8988T (cell line): ENCODE measurements around the gene DRICH1.
"Not testable (repeated sequence)": the region's sequence is repeated elsewhere in the genome, so short reads cannot be mapped to it uniquely, and the experiment has no call there.

Experiments used
- DNase-seq: peaks from one replicate; pipeline ENCODE4 v3.0.0; 2011

DRICH1 gene

DNA sequence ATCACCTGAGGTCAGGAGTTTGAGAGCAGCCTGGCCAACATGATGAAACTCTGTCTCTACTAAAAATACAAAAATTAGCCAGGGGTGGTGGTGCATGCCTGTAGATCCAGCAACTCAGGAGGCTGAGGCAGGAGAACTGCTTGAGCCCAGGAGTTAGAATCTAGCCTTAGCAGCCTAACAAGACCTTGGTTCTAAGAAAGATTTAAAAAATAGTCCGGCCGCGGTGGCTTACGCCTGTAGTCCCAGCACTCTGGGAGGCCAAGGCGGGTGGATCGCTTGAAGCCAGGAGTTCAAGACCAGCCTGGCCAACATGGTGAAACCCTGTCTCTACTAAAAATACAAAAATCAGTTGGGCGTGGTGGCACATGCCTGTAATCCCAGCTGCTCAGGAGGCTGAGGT, 14.4 kb upstream of the DRICH1 start:
- not testable (repeated sequence) for DNase-seq

DNA sequence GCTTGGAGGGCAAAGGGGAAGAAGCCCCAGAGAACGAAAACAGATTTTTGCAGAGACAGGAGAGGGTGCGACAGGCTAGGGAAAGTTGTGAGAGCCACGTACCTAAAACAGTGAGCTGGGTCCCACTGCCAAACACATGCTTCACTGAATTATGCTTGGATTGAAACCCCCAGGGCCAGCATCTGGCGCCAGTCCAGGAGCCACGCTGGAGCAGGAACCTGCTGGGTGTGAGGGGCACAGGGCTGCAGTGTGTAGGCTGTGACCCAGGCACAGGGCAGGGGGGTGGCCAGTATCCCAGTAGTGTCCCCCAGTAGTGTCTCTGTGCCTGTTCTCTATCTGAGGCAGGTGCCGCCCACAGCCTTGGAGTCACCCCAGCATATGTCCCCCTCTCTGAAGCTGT, 8.1 kb upstream of the DRICH1 start:
- not testable (repeated sequence) for DNase-seq

DNA sequence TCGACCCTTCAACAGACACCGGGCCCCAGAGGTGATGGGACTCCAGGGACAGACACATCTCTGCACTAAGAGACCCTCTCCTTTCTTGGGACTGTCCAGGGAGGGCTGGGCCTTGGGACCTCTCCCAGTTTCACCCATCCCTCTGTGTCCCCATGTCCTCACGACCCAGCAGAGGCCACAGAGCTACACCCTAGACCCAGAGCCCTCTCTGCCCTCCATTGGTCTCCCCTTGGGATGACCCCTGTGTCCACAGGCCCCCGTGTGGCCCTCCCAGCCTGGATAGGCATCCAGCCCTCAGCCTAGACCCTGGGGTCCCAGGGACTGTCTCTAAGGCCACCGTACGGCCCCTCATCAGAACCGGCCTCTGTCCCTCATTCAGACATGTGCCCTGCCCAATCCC, 7.5 kb upstream of the DRICH1 start:
- no peak for DNase-seq

DNA sequence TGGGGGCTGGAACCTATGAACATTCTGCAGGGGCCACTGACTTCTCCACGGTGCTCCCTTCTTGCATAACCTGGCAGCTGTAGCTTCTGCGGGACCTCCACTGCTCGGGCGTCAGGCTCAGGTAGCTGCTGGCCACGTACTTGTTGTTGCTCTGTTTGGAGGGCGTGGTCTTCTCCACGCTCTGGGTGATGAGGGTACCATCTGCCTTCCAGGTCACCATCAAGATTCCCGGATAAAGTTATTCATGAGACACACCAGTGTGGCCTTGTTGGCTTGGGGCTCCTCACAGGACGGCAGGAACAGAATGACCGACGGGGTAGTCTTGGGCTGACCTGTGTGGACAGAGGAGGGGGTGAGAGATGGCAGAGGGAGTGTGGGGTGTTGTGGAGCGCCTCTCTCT, 6.5 kb upstream of the DRICH1 start:
- no peak for DNase-seq

DNA sequence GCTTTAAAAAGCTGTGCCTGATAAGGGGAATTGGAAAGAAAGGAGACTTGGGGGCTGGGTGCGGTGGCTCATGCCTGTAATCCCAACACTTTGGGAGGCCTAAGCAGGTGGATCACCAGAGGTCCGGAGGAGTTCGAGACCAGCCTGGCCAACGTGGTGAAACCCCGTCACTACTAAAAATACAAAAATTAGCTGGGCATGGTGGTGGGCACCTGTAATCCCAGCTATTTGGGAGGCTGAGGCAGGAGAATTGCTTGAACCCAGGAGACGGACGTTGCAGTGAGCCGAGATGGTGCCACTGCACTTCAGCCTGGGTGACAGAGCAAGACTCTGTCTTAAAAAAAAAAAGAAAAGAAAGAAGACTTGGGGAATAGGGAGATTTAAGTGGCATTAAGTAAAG, 3.2 kb upstream of the DRICH1 start:
- not testable (repeated sequence) for DNase-seq

DNA sequence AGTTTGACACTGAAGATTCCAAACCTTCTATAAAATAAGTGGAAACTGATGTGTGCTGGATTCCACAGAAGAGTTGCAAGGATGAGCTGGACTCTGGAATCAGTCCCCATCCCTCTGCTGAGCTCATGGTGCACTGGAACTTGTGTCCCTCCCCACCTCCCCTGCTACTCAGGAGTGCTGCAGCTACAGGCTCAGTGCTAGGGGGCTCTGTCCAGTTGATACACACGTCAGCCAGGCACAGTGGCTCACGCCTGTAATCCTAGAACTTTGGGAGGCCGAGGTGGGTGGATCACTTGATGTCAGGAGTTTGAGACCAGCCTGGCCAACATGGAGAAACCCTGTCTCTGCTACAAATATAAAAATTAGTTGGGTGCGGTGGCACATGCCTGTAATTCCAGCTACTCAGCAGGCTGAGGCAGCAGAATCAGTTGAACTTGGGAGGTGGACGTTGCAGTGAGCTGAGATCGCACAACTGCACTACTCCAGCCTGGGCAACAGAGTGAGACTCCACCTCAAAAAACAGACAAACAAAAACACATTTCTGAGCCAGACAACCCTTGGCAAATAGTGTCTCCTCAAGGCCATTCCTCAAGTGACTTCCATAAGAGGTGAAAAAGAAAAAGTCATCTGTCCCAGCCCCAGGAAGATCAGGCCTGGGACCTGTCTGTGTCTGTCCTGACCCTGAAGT, 3.9 kb downstream of the DRICH1 start:
- not testable (repeated sequence) for DNase-seq

DNA sequence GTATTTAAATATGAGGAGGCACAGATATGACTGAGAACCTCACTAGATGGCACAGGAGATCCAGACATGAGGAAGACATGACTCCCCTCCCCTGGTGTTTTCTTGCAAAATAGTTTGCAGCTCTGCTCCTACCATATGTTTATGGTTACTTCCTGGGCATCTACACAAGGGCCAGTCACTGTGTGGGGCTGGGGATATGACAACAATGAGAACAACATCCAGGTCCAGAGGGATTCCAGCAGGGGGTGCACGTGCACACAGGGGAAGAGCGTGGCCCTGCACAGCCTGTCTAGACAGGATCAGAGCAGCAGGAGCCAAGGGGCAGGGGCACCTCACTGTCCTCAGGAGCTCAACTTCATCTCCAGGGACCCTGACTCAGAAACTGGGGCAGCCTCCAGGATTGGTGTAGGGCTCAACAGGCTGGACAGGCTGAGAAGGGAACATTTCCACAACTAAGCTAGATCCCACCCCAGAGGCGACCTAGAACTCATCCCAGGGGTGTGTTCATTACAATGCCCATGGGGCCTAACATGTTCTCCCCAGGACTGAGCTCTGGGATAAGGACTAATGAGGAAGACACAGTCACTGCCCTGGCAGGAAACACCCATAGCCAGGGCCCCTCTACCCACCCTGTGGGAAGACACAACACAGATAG, 4.6 kb downstream of the DRICH1 start:
- DNase-seq, result not testable (repeated sequence)

DNA sequence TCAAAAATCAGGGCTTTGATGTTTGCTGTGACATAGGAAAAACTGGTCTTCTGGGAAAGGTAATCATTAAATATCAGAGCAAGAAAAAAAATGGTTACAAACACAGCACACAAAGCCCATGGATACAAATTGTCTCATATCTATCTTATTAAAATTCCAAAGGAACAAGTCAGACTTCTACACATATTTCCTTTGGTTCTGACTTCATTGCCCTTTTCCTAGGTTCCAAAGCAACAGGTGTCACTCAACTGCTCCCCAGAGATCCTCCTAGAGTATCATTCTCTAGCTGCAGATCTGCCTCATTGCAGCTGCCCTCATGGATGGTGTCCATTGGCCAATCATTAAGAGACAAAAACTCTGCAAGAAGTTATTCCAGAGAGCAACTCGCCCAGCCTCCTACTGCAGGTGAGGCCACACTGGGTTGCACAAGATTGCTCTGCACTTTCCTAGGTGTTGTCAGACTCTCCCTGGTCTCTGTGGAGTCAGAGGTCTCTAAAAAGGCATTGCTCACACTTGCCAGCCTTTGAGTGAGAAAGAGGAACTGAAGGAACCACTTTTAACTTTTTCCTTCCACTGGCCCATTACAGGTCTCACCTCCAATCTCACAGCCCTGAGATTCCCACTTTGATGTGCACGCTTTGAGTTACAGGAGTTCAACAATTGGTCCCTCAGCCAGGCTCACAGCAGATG, 5.7 kb downstream of the DRICH1 start:
- DNase-seq, result no peak

DNA sequence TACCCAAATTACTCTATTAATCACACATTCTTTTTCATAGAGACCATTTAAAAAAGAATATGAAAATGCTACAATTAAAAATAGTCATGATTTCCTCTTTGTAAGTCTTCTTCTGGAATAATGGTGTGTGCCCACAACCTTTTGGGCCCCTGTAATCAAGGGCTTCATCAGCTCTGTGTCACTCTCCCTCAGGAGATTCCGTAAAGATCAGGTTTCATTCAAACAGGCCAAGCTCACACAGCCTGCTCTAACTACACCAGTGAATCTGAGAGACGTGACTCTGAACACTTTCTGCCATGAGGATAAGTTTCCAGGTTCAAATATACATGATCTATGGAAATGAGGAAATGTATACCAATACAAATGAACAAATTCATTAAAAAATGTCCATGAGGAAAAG, 9.5 kb downstream of the DRICH1 start:
- DNase-seq, result no peak

DNA sequence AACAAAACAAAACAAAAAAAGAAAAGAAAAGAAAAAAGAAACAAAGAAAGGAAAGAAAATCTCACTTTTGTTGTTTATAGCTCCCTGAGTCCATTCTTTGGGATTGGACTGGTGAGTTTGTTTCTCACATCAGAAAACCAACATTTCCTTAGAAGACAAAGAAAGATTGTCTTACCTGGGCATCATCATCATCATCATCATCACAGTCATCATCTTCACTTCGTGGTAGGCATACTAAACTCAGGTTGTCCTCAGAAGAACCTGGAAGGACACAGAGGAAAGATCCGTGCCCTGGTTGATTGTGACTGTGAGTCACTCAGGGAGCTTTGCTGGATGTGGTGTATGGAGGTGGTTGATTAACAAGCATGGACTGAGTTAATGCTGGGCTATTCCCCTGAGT, 10.2 kb downstream of the DRICH1 start:
- not testable (repeated sequence) for DNase-seq

DNA sequence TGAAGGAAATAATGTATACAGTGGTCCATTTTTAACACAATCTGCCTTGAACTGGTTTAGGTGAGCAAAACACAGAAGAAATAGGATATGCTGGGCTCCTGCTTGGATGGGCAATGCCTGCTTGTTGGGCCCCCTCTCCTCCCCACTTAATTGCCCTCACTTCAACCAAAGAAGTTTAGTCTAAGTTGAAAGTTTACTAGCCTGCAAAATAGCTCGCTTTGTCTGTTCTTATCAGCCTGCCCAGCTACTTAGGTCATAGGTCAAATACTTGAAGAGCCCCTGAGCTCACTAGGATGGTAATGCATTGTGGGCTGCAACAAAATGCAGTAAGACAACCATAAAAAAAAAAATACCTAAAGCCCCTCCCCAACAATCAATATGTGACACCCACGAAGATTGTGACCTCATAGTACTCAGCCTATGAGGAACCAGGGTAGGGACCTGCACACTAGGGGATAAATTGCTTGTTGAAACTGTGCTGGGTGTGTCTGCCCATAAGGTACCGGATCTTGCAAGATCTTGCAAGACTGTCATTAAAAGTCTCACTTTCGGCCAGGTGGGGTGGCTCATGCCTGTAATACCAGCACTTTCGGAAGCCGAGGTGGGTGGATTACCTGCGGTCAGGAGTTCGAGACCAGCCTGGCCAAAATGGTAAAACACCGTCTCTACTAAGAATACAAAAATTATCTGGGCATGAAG, 10.9 kb downstream of the DRICH1 start:
- DNase-seq, result no peak

DNA sequence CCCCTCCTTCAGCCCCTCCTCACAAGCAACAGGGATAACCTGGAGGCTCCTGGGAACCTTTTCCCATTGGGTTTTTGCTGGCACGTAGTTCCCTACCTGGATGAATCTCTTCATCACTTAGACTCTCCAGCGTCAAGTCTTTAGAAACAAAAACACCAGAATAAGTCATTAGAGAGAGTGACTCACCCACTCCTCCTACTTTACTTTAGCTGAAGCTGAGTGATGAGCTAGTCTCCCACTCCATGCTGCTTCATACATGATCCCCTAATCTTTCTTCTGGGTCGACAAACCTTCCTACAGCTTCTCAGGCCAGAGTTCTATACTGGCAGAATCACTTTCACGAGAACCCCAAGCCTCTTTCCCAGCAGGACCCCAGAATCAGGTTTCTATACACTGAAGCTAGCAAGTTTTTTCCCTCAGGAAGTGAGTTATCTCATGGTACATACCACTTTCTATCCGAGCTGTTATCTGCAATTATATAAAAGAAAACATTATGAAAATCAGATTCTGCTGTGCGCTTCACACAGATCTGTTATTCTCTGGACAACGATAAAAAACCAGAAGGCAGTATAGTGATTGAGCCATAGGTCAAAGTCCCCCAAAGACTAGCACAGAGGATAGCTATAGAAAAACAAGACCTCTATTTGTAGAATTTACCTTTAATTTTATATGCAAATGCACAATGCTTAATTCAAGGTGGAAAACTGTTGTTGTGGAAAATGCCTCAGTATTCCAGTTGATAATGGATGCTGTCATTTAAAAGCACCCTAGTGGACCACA, 18.7 kb downstream of the DRICH1 start:
- DNase-seq, result no peak

DNA sequence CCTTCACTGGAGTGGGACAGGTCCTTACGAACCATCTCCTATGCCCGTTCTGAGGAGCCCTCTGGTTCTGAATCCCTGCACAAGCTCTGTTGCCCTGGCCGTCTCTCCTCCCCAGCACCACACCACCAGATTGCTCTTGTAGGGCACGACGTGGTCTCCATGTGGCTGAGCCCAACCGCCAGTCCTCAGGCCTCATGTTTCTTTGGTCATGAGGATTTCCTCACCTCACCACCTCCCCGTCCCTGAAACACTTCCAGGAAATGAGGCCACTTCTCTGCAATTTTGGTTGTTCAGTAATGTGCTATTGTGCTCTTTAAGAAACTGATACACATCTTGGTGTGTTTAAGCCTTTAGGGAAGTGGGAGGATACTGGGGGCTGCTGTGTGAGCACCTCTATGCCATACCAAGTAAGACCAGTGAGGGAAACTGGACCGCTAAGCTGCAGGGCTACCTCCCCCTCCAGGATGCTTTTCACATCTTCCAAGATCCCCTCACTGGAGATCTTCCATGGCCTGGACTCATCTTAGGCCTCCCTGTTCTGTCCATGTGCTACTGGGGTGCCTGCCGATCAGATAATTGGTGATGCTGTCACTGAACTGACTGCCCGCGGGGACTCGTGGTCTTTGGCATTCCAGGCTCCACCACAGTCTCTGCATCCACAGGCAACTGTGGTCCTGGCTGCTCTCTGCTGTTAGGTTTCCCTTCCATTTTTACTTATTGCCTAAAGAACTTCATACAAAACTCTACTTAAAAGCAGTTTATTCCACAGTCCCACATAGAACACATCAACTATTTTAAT, 21.9 kb downstream of the DRICH1 start:
- no peak for DNase-seq

DNA sequence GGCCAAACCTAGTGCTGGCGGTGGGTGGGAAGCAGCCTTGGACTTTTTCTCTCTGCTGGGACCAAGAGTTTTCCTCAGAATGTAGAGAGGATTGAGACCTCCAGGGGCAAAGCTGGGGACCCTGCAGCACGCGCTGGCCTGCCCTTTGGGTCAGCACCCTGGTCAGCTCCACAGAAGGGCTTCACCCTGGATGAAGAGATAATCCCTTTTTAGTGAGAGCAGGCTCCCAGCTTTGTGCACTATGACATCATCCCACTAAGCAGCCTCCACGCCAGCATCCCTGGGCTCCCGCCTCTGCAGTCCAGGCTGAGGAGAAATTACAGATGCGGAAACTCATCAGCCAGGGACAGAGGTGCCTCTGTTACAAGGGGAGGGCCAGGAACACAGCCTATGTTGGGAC, 23.5 kb downstream of the DRICH1 start:
- DNase-seq, result no peak

DNA sequence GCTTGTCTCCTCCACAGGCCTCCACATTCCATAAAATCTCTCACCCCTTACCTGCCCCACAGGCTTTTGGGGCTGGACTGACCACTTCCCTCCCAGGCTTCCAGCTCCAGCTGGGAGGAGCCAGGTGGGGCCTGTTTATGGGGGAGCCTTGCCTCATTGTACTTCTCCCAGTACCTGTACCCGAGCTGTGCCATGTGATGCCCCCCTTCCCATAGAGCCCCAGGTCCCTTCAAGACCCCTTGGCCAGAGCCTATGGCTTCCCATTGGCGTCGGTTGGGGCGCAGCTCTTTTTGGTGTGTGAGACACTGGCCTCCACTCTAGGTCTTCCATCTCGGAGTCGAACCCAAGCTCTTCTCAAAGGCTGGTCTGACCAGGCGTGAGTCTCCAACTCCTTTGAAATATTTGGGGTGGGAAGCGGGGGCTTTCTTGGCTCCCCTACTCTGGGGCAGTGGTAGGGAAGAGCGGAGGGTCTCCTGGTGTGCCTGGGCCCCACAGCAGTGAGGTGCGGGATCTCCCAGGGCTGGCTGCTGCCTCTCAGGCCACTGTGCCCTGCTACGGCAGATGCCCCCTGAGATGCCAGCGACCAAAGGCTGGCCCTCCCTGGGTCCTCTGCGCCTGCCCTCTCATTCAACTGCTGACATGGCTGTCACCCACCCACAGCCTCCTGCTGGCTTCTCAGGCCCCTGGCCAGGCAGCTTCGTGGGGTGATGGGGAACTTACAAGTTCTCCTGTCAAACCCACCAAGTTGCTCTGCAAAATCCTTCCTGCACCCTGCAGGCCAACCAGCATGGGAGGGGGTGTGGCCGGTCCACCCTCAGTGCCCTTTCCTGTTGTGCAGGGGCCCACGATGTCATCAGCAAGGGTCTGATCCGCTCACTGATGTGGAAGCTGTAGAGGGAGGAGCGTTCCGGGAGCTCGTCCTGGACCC, 25.7 kb downstream of the DRICH1 start:
- no peak for DNase-seq

DNA sequence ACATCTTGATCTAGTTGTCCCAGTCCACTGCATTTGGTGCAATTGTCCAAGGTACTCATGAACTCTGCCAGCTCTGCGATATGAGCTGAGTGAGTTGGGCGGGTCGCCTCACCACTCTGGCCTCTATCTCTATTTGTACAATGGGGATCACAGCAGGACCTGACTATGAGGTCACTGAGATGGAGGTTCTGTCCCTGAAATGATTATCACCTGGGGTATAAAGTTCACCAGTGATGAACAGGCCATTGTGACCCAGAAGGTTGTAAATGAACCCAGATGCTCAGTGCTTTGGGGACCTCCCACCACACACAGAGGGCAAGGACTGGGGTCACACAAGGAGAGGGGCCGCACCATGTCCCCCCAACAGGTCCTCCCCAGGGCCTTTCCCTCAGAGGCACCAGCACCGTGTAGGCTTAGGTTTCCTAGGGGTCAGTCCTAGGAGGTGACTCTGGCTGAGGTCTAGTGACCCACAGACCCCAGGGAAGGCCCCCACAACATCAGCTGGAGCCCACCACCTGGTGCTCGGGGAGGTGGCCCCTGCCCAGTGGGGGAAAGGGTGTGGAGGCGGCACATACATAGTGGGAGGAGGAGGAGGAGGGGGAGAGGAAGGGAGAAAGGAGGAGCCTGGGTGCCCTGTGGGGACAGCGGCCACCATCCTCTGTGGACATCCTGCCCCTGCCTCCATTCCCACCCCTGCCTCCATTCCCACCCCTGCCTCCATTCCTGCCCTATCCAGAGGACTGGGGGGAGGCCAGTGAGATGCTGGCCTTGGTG, 27.0 kb downstream of the DRICH1 start:
- DNase-seq, result no peak

DNA sequence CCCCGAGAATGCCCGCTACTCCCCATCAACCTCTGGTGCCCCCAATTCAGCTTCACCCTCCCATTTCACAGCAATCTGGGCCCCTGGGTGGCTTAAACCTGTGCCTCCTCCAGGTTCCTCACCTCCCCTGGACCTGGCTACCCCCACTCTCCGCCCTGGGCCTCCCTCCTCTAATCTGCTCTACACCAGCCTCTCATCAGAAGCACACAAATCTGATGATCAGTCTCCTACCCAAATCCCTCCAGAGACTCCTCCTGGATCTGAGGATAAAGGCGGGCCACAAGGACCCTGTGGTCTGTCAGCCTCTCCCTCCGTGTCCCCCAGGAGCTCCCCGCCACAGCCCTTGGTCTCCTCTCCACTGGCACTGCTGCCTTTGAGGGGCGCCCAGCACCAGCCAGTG, 28.9 kb downstream of the DRICH1 start:
- DNase-seq, result no peak

DNA sequence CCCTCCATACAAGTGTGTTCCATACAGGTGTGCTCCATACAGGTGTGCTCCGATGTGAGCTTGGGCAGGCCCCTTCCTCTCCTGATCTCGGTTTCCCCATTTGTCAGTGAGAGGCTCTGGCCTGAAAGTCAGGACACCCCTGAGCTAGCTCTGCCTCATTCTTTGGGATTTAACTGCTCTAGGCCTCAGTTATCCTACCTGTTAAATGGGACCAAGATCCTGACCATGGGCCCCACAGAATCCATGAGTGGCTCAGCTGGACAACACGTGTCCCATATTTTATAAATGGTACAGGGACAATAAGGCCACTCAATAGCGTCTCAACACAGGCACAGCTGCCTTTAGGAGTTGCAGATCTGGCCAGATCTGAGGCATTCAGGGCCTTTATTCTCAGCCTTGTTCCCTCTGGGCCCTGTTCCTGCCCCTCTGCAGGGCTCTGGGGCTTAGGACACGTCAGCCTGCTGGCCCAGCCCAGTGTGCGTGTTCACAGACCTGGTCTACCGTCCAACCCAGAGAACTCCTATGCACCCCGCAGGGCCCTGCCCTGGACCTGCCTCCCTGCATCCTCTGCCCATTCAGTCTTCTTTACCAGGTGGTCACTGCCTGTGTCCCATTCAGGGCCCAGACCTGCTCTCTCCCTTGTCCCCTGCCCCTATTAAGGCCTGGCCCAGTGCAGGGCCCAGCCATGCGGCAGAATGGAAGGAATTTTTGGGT, 33.2 kb downstream of the DRICH1 start:
- DNase-seq, result no peak

DNA sequence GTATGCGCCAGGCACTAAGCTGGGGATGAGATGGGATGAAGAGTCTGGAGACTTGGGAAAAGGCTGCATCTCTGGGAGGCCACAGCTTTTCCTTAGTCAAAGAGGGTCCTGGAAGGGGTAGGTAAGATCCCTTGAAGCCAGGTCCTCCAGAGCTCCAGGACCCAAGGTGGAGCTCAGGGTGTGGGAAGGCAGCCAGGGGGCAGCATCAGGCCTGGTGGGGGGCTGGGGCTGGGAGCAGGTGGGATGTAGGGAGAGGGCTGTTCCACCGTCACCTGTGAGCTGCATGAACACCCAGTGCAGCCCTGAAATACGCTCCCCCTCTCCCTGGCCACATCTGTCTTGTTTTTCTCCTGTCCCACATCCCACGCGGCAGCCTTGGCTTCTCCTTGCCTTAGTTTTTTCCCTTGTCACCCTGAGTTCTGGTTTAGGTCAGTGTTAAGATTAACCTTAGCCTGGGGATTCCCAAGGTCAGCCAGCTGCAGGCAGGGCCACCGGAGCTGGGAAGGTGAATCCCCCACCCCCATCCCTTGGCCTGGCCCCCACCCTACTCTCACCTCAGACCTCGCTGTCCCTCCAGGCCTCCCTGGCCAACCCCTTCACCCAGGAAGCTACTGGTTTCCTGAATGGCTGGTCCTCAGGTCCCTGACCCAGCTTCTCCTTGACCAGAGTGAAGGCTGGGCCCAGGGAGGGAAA, 34.4 kb downstream of the DRICH1 start:
- not testable (repeated sequence) for DNase-seq
